ENCODE results near the gene BTBD9.

Gene BTBD9

GRCh38 chr6:38549795-38550194 is 89.9 kb downstream of the BTBD9 start:
- DNase-seq, result no peak

- no peak for DNase-seq
Measured at GRCh38 chr6:38549180-38549579, 90.5 kb downstream of the BTBD9 start.

GRCh38 chr6:38543022-38543421 is 96.7 kb downstream of the BTBD9 start:
- DNase-seq, result no peak

- DNase-seq, result no peak
Measured at GRCh38 chr6:38542031-38542430, 97.7 kb downstream of the BTBD9 start.

GRCh38 chr6:38533064-38533463 is 106.7 kb downstream of the BTBD9 start:
- DNase-seq, result no peak

- no peak for DNase-seq
Measured at GRCh38 chr6:38531134-38531533, 108.6 kb downstream of the BTBD9 start.

GRCh38 chr6:38528196-38528965 is 111.3 kb downstream of the BTBD9 start:
- no peak for DNase-seq

GRCh38 chr6:38527371-38527770 is 112.4 kb downstream of the BTBD9 start:
- no peak for DNase-seq

- no peak for DNase-seq
Measured at GRCh38 chr6:38525888-38526287, 113.8 kb downstream of the BTBD9 start.

GRCh38 chr6:38524436-38525145 is 115.1 kb downstream of the BTBD9 start:
- no peak for DNase-seq

- no peak for DNase-seq
Measured at GRCh38 chr6:38522322-38522721, 117.4 kb downstream of the BTBD9 start.

- no peak for DNase-seq
Measured at GRCh38 chr6:38518511-38519304, 121.0 kb downstream of the BTBD9 start.

GRCh38 chr6:38517005-38517404 is 122.7 kb downstream of the BTBD9 start:
- DNase-seq, result peak; percentile 8

GRCh38 chr6:38514399-38514798 is 125.3 kb downstream of the BTBD9 start:
- DNase-seq, result no peak

GRCh38 chr6:38512211-38512610 is 127.5 kb downstream of the BTBD9 start:
- no peak for DNase-seq

GRCh38 chr6:38510205-38510604 is 129.5 kb downstream of the BTBD9 start:
- DNase-seq, result no peak

- no peak for DNase-seq
Measured at GRCh38 chr6:38509713-38510112, 130.0 kb downstream of the BTBD9 start.

GRCh38 chr6:38508894-38509293 is 130.8 kb downstream of the BTBD9 start:
- peak; percentile 12 for DNase-seq

- no peak for DNase-seq
Measured at GRCh38 chr6:38508286-38508685, 131.4 kb downstream of the BTBD9 start.

- DNase-seq, result no peak
Measured at GRCh38 chr6:38507173-38507572, 132.6 kb downstream of the BTBD9 start.

GRCh38 chr6:38505826-38506225 is 133.9 kb downstream of the BTBD9 start:
- DNase-seq, result no peak

GRCh38 chr6:38504996-38505395 is 134.7 kb downstream of the BTBD9 start:
- no peak for DNase-seq

- DNase-seq, result no peak
Measured at GRCh38 chr6:38503960-38504682, 135.6 kb downstream of the BTBD9 start.

Data from NCI-H345 (cell line).